Inferior parietal cortex (tissue), 1 donor: ENCODE measurements around the gene PNPLA2.

Experiments
- DNase-seq: peaks from one replicate; pipeline ENCODE4 v3.0.0-alpha.2; 2016; ENCODE audit errors: extremely low spot score

PNPLA2 gene

DNA sequence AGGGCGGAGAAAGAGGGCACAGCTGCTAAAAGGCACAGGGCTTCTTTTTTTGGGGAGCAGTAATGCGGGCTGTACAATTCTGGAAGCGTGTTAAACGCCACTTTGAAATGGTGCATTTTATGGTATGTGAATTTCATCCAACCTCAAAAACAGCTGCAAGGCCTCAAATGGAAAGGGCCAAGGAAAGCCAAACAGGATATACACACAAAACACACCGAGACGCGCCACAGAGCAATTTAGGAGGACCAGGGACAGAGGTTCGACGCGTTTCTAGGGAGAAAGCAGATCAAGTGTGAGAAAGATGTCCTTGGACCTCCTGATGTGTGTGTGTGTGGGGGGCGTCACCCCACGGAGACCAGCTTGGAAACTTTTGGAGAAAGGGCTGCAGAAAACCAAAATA is 55.0 kb downstream of the PNPLA2 start:
- DNase-seq: no peak
